Tibial nerve (tissue), 4 donors: ENCODE measurements around the gene NT5DC2.

Experiments
- EP300 ChIP-seq, 2 donors: sonication (generic); formaldehyde crosslinking; IDR thresholded peaks; one replicate each; pipeline ENCODE4 v1.6.1; 2017; ENCODE audit warnings: antibody characterized with exemption in 2 of 2, mild to moderate bottlenecking in 1 of 2
- POLR2A ChIP-seq, 2 donors: fragments of 450-650 bp; IDR thresholded peaks; one replicate each; pipeline ENCODE4 v1.6.1; 2017; ENCODE audit warnings: antibody characterized with exemption in 2 of 2, mild to moderate bottlenecking in 2 of 2, moderate library complexity in 2 of 2
- TF ChIP-seq, protein P1 (sequence below), 5 experiments: fragments of 200-600 bp in 3 of 5; fragments of 450-650 bp in 2 of 5; sonication (generic) in 3 of 5; IDR thresholded peaks; one replicate each; pipeline ENCODE4 v1.5.1; 2016 to 2019; ENCODE audit warnings: antibody characterized with exemption in 5 of 5, mild to moderate bottlenecking in 3 of 5, moderate library complexity in 2 of 5

DNA sequence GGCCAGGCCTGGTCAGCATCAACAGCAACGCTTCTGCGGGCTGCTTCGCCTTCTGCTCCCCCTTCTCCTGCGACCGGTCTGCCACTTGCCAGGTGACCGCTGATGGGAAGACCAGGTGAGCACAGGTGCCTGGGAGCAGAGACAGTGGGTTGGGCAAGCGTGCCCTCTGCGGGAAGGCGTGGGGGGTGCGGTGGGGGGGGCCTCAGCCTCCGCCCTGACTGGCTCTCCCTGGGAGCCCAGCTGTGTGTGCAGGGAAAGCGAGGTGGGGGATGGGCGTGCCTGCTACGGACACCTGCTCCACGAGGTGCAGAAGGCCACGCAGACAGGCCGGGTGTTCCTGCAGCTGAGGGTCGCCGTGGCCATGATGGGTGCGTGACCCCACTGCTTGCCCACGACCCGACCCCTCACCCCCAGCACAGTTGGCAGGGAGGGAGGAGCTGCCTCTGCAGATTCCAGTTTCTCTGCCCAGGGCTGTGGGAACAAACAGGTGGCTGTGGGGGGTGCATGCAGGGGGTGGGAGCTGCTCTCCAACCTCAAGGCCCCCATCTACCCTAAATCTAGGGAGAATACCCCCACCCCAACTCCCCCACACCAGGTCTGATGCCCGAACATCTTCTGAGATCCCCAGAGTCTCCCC is 29.8 kb downstream of the NT5DC2 start:
- TF ChIP-seq, protein P1, sequence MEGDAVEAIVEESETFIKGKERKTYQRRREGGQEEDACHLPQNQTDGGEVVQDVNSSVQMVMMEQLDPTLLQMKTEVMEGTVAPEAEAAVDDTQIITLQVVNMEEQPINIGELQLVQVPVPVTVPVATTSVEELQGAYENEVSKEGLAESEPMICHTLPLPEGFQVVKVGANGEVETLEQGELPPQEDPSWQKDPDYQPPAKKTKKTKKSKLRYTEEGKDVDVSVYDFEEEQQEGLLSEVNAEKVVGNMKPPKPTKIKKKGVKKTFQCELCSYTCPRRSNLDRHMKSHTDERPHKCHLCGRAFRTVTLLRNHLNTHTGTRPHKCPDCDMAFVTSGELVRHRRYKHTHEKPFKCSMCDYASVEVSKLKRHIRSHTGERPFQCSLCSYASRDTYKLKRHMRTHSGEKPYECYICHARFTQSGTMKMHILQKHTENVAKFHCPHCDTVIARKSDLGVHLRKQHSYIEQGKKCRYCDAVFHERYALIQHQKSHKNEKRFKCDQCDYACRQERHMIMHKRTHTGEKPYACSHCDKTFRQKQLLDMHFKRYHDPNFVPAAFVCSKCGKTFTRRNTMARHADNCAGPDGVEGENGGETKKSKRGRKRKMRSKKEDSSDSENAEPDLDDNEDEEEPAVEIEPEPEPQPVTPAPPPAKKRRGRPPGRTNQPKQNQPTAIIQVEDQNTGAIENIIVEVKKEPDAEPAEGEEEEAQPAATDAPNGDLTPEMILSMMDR (IDR thresholded peaks at IDR 0.05): no peak
- TF ChIP-seq POLR2A (IDR thresholded peaks at IDR 0.05) (no peak), EP300 (IDR thresholded peaks at IDR 0.05) (no peak)
